ENCODE measurements around the gene HMX3. TPM values are rescaled to one million over a fixed set of nuclear protein-coding genes. Genes with fewer than 3 reads are reported as not detected.

The HMX3 gene
- total and polyA plus RNA-seq, 2 experiments from 2014 or later = 0.35 TPM; not detected in 1

- TF ChIP-seq, protein P1, sequence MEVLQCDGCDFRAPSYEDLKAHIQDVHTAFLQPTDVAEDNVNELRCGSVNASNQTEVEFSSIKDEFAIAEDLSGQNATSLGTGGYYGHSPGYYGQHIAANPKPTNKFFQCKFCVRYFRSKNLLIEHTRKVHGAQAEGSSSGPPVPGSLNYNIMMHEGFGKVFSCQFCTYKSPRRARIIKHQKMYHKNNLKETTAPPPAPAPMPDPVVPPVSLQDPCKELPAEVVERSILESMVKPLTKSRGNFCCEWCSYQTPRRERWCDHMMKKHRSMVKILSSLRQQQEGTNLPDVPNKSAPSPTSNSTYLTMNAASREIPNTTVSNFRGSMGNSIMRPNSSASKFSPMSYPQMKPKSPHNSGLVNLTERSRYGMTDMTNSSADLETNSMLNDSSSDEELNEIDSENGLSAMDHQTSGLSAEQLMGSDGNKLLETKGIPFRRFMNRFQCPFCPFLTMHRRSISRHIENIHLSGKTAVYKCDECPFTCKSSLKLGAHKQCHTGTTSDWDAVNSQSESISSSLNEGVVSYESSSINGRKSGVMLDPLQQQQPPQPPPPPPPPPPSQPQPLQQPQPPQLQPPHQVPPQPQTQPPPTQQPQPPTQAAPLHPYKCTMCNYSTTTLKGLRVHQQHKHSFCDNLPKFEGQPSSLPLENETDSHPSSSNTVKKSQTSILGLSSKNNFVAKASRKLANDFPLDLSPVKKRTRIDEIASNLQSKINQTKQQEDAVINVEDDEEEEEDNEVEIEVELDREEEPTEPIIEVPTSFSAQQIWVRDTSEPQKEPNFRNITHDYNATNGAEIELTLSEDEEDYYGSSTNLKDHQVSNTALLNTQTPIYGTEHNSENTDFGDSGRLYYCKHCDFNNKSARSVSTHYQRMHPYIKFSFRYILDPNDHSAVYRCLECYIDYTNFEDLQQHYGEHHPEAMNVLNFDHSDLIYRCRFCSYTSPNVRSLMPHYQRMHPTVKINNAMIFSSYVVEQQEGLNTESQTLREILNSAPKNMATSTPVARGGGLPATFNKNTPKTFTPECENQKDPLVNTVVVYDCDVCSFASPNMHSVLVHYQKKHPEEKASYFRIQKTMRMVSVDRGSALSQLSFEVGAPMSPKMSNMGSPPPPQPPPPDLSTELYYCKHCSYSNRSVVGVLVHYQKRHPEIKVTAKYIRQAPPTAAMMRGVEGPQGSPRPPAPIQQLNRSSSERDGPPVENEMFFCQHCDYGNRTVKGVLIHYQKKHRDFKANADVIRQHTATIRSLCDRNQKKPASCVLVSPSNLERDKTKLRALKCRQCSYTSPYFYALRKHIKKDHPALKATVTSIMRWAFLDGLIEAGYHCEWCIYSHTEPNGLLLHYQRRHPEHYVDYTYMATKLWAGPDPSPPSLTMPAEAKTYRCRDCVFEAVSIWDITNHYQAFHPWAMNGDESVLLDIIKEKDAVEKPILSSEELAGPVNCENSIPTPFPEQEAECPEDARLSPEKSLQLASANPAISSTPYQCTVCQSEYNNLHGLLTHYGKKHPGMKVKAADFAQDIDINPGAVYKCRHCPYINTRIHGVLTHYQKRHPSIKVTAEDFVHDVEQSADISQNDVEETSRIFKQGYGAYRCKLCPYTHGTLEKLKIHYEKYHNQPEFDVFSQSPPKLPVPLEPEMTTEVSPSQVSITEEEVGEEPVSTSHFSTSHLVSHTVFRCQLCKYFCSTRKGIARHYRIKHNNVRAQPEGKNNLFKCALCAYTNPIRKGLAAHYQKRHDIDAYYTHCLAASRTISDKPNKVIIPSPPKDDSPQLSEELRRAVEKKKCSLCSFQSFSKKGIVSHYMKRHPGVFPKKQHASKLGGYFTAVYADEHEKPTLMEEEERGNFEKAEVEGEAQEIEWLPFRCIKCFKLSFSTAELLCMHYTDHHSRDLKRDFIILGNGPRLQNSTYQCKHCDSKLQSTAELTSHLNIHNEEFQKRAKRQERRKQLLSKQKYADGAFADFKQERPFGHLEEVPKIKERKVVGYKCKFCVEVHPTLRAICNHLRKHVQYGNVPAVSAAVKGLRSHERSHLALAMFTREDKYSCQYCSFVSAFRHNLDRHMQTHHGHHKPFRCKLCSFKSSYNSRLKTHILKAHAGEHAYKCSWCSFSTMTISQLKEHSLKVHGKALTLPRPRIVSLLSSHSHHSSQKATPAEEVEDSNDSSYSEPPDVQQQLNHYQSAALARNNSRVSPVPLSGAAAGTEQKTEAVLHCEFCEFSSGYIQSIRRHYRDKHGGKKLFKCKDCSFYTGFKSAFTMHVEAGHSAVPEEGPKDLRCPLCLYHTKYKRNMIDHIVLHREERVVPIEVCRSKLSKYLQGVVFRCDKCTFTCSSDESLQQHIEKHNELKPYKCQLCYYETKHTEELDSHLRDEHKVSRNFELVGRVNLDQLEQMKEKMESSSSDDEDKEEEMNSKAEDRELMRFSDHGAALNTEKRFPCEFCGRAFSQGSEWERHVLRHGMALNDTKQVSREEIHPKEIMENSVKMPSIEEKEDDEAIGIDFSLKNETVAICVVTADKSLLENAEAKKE (CRISPR knock-in tag; IDR thresholded peaks at IDR 0.05) = no peak
Measured at GRCh38 chr10:123160311-123160980, 24.7 kb downstream of the HMX3 start (continued).

DNA sequence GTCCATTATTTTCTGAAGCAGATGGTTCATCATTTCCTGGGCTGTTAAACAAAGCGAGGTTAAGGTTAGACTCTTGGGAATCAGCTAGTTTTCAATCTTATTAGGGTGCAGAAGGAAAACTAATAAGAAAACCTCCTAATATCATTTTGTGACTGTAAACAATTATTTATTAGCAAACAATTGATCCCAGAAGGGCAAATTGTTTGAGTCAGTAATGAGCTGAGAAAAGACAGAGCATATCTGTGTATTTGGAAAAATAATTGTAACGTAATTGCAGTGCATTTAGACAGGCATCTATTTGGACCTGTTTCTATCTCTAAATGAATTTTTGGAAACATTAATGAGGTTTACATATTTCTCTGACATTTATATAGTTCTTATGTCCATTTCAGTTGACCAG, 28.5 kb downstream of the HMX3 start:
- no peak overlapping the region for H3K27ac Mint-ChIP-seq
- no peak overlapping the region for H3K4me2 ChIP-seq
- no peaks in the 10 kb centered on the region for H3K27me3 Mint-ChIP-seq (ENCODE audit: insufficient read depth, low read depth, poor library complexity)
- no peak overlapping the region for H3K4me3 Mint-ChIP-seq
- peaks cover 70% of the 10 kb centered on the region for H4K20me1 ChIP-seq (replicated peaks; ENCODE audit: insufficient read depth)
- H3K4me1 Mint-ChIP-seq = no peaks in the 10 kb centered on the region
- H3K4me3 ChIP-seq = no peak overlapping the region
- H3K4me1 ChIP-seq (ENCODE audit: insufficient read depth) = no peaks in the 10 kb centered on the region
- H3K36me3 Mint-ChIP-seq (ENCODE audit: low read depth) = peaks cover 85% of the 10 kb centered on the region
- no peaks in the 10 kb centered on the region for H3K9me3 Mint-ChIP-seq
- ATAC-seq (no peak), DNase-seq (ENCODE audit: low spot score) (no peak)
- H3K36me3 ChIP-seq (ENCODE audit: insufficient read depth) = peaks cover 33% of the 10 kb centered on the region
- H2AFZ ChIP-seq = no peak overlapping the region
- no peaks in the 10 kb centered on the region for H3K9me2 ChIP-seq (ENCODE audit: insufficient read depth)
- no peak for TF ChIP-seq EZH2phosphoT487 (IDR thresholded peaks at IDR 0.05; ENCODE audit: unreplicated experiment)
- no peaks in the 10 kb centered on the region for H3K27me3 ChIP-seq (ENCODE audit: insufficient read depth)
- no peaks in the 10 kb centered on the region for H3F3A ChIP-seq (replicated peaks; ENCODE audit: low read depth)
- no peak overlapping the region for H3K27ac ChIP-seq (ENCODE audit: low read depth)
- peaks cover 97% of the 10 kb centered on the region for H3K79me2 ChIP-seq (replicated peaks; ENCODE audit: insufficient read depth)

DNA sequence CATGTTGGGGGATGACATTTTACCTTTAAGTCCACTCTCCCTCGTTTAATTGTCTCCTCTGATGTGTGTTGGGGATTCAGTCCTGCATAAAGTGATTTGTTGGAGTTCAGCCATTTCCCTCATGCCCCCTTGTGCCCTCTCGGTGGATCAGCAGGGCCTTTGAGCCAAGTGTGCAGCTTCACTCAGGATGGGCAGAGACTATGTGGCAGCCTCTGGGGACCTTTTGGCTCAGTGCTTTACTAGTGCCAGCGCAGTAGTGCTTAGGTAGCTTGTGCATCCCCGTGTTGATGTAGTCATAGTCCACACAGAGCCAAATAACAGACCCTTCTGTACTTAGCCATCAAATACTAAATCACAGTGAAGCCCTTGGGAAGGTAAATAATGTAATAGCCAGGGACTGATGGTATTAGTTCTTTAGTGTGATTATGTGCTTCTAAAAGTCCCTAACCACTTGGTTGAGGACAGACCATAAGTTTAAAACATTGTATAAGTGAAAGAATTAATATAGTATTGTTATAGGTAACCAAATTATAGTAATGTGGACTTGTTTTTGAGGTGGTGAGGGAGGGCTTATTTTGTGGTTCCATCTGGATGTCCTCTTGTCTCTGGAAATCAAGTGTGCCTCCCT, 29.8 kb downstream of the HMX3 start:
- H3K27ac ChIP-seq (ENCODE audit: low read depth) = no peak overlapping the region

More for the DNA sequence above, 29.8 kb downstream of the HMX3 start:
- Mint-ChIP-seq H3K36me3 (ENCODE audit: low read depth) (peaks cover 78% of the 10 kb centered on the region), H3K27me3 (ENCODE audit: insufficient read depth, low read depth, poor library complexity) (no peaks in the 10 kb centered on the region), H3K9me3 (no peaks in the 10 kb centered on the region), H3K4me1 (no peaks in the 10 kb centered on the region; the same call in 2 of the 3 replicates), H3K27ac (no peak overlapping the region), H3K4me3 (no peak overlapping the region)
- Histone ChIP-seq H3K79me2 (replicated peaks; ENCODE audit: insufficient read depth) (peaks cover 87% of the 10 kb centered on the region), H3K4me2 (no peak overlapping the region), H3K4me3 (no peak overlapping the region), H3K9me2 (ENCODE audit: insufficient read depth) (no peaks in the 10 kb centered on the region), H3F3A (replicated peaks; ENCODE audit: low read depth) (no peaks in the 10 kb centered on the region), H3K36me3 (ENCODE audit: insufficient read depth) (peaks cover 28% of the 10 kb centered on the region), H3K4me1 (ENCODE audit: insufficient read depth) (no peaks in the 10 kb centered on the region), H2AFZ (no peak overlapping the region), H4K20me1 (replicated peaks; ENCODE audit: insufficient read depth) (peaks cover 65% of the 10 kb centered on the region), H3K27me3 (ENCODE audit: insufficient read depth) (no peaks in the 10 kb centered on the region)
- no peak for DNase-seq (ENCODE audit: low spot score)
- TF ChIP-seq NANOG (IDR thresholded peaks at IDR 0.05; ENCODE audit: borderline replicate concordance) (no peak), ZNF114 (CRISPR knock-in tag; IDR thresholded peaks at IDR 0.05) (no peak), JUNB (IDR thresholded peaks at IDR 0.05; ENCODE audit: unreplicated experiment) (no peak), CTCF (conservative IDR thresholded peaks at IDR 0.05; ENCODE audit: low read depth in 2 of 2) (peak; percentile 25 to 43; a peak in 3 of 4 replicates)
- ATAC-seq = peak; percentile 60

All from GM23338 (cell line).